Inflammatory macrophage treated with lipopolysaccharide for 1 hour (primary cell): ENCODE data around the gene NEGR1.

Experiments
- DNase-seq, 2 donors: peaks; one replicate each; pipeline ENCODE4 v3.0.0-alpha.2; 2020 to 2022

Gene NEGR1

GRCh38 chr1:72111662-72112061 is 170.7 kb downstream of the NEGR1 start:
- peak; percentile 5 to 6 for DNase-seq

- DNase-seq, result peak in 1 of 2 donors; percentile 3
These were observed 172.4 kb downstream of the NEGR1 start for GRCh38 chr1:72109916-72110315.

- DNase-seq, result no peak
These were observed 177.1 kb downstream of the NEGR1 start for GRCh38 chr1:72105201-72105600.

GRCh38 chr1:72101840-72102632 is 180.3 kb downstream of the NEGR1 start:
- no peak for DNase-seq

- DNase-seq, result peak in 1 of 2 donors; percentile 37
These were observed 181.6 kb downstream of the NEGR1 start for GRCh38 chr1:72100771-72101170.

- no peak for DNase-seq
These were observed 184.3 kb downstream of the NEGR1 start for GRCh38 chr1:72097851-72098570.

- DNase-seq, result no peak
These were observed 188.1 kb downstream of the NEGR1 start for GRCh38 chr1:72094209-72094608.

GRCh38 chr1:72086394-72086793 is 195.9 kb downstream of the NEGR1 start:
- no peak for DNase-seq

GRCh38 chr1:72075425-72075824 is 206.9 kb downstream of the NEGR1 start:
- no peak for DNase-seq

GRCh38 chr1:72066431-72066830 is 215.9 kb downstream of the NEGR1 start:
- no peak for DNase-seq

- DNase-seq, result peak; percentile 34 to 45
These were observed 217.9 kb downstream of the NEGR1 start for GRCh38 chr1:72064196-72065075.

GRCh38 chr1:72063364-72064044 is 218.8 kb downstream of the NEGR1 start:
- DNase-seq, result no peak

- peak; percentile 72 to 82 for DNase-seq
These were observed 219.8 kb downstream of the NEGR1 start for GRCh38 chr1:72062584-72062983.

GRCh38 chr1:72060466-72061245 is 221.7 kb downstream of the NEGR1 start:
- DNase-seq, result peak; percentile 69 to 76

GRCh38 chr1:72056516-72056915 is 225.8 kb downstream of the NEGR1 start:
- no peak for DNase-seq

GRCh38 chr1:72051538-72051937 is 230.8 kb downstream of the NEGR1 start:
- DNase-seq, result no peak

GRCh38 chr1:72050551-72050950 is 231.8 kb downstream of the NEGR1 start:
- no peak for DNase-seq

GRCh38 chr1:72037745-72038343 is 244.5 kb downstream of the NEGR1 start:
- peak; percentile 21 to 73 for DNase-seq

GRCh38 chr1:72034827-72035226 is 247.5 kb downstream of the NEGR1 start:
- no peak for DNase-seq

GRCh38 chr1:72023063-72023930 is 259.0 kb downstream of the NEGR1 start:
- DNase-seq, result no peak
